ENCODE data around the gene NOL9. TPM values are rescaled to one million over a fixed set of nuclear protein-coding genes. Genes with fewer than 3 reads are reported as not detected.

NOL9 gene
- polyA plus RNA-seq, 1 donor: 12.6 TPM

DNA sequence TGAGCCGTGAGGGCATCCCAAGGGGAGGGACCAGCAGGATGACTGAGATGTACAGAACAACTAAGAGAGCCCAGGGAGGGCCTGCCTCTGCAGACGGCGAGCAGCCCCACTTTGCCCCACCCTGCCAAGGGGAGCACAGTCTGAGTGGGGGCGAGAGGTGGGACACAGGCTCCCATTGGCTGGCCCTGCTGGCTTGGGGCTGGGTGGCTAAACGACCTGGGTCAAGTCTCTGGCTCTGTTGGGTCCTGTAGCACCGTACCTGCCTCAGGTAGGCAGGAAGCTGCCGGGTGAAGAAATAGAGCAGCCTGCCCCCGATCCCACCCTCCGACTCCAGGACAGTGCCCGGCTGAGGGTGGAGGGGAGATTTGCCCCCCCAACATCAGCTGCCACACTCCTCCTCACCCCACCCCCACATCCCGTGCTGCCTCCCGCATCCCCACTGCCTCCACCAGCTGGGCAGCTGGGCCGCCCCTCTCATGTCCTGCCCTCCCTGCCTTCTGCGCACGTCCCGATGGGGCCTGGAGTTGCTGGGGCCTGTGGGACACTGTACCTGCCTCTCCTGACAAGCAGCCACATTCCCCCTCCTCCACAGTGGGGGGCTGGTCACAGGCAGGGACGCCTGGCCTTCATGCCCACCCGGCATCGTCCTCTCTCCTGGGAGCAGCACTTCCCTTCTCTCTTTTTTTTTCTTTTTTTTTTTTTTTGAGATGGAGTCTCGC, 50.3 kb downstream of the NOL9 start:
- H3K27me3 ChIP-seq (ENCODE audit: control insufficient read depth, insufficient read depth, low read length): peaks cover 5% of the 10 kb centered on the region
- no peak for DNase-seq

DNA sequence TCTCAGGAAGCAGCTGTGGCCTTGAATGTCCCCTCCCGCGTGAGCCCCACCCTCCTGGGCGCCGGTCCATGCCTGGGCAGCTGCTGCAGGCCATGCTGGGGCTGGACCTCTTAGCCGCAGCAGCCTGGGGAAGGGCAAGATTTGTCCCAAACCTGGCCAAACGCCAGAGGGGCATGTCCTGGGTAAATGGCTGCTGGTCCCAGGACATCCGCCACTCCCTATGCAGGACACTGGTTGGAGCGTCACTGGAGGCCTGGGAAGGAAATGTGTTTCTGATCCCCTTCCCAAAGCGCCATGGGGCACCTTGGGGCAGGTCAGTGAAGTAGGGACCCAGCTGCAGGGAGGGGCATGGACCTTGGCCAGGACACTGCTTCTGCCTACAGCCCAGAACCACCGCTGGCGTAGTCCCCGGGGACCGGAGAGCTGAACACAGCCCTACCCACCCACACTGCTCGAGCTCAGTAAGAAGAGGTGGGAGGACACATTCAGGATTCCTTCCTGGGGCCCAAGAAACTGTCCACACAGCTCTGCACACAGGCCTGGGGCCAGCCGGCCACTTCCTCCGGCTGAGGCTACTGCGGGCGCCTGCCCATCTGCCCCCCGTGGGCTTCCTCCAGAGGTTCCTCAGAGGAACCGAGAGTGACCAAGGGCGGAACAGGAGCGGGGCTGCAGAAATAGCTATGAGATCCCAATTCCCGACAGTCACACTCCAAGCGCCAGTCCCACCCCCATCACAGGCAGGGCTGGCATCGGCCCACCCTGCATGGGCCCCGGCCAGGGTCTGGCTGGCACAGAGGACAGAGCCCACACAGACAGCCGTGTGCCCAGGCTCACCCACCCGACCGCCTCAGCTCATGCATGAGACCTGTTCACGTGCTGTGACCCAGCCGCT, 52.1 kb downstream of the NOL9 start:
- WGBS (ENCODE audit: insufficient coverage, low lambda C conversion rate): no CpG with 5 or more reads among the region's 31 CpGs
- H3K4me1 ChIP-seq (ENCODE audit: control insufficient read depth, insufficient read depth, low read length): peaks cover 5% of the 10 kb centered on the region
- no peak overlapping the region for H3K27ac ChIP-seq (ENCODE audit: low read length)
- no peak overlapping the region for H3K4me3 ChIP-seq (ENCODE audit: low read length)
- H3K36me3 ChIP-seq (ENCODE audit: control insufficient read depth, insufficient read depth, low read length): no peaks in the 10 kb centered on the region
- H3K9me3 ChIP-seq (ENCODE audit: control insufficient read depth, low read depth, low read length): no peaks in the 10 kb centered on the region
- DNase-seq: no peak
- H3K27me3 ChIP-seq (ENCODE audit: control insufficient read depth, insufficient read depth, low read length): peaks cover 20% of the 10 kb centered on the region

More for the DNA sequence above, 50.3 kb downstream of the NOL9 start:
- Histone ChIP-seq H3K4me1 (ENCODE audit: control insufficient read depth, insufficient read depth, low read length) (no peaks in the 10 kb centered on the region), H3K36me3 (ENCODE audit: control insufficient read depth, insufficient read depth, low read length) (no peaks in the 10 kb centered on the region), H3K9me3 (ENCODE audit: control insufficient read depth, low read depth, low read length) (no peaks in the 10 kb centered on the region), H3K27ac (ENCODE audit: low read length) (no peak overlapping the region), H3K4me3 (ENCODE audit: low read length) (no peak overlapping the region)
- WGBS (ENCODE audit: insufficient coverage, low lambda C conversion rate): no CpG with 5 or more reads among the region's 20 CpGs

DNA sequence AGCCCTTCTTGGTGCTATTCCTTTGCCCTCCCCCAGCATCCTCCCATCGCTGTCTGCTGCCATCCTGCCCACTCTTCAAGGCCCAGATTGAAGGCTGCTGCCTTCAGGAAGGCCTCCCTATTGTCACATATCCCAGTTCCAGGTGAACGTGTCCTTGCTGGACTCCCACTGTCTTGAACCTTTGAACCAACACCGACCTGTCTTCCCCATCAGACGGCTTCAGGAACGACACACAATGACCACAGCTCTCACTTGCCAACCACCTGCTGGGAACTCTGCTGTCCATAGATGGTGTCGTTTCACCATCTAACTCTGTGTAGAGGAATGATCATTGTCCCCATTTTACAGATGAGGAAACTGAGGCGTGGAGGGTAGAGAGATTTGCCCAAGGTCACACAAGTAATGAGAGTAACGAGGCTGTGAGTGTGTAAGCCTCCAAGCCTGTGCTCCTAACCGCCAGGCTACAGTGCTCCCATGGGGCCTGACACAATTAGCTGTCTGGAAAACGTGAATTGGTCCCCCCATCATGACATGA, 53.0 kb downstream of the NOL9 start:
- DNase-seq: no peak
- WGBS (ENCODE audit: insufficient coverage, low lambda C conversion rate): no CpG with 5 or more reads among the region's 10 CpGs
- H3K9me3 ChIP-seq (ENCODE audit: control insufficient read depth, low read depth, low read length): no peaks in the 10 kb centered on the region
- H3K27ac ChIP-seq (ENCODE audit: low read length): no peak overlapping the region
- H3K36me3 ChIP-seq (ENCODE audit: control insufficient read depth, insufficient read depth, low read length): no peaks in the 10 kb centered on the region
- H3K4me3 ChIP-seq (ENCODE audit: low read length): no peak overlapping the region
- H3K27me3 ChIP-seq (ENCODE audit: control insufficient read depth, insufficient read depth, low read length): peaks cover 26% of the 10 kb centered on the region
- H3K4me1 ChIP-seq (ENCODE audit: control insufficient read depth, insufficient read depth, low read length): peaks cover 9% of the 10 kb centered on the region

DNA sequence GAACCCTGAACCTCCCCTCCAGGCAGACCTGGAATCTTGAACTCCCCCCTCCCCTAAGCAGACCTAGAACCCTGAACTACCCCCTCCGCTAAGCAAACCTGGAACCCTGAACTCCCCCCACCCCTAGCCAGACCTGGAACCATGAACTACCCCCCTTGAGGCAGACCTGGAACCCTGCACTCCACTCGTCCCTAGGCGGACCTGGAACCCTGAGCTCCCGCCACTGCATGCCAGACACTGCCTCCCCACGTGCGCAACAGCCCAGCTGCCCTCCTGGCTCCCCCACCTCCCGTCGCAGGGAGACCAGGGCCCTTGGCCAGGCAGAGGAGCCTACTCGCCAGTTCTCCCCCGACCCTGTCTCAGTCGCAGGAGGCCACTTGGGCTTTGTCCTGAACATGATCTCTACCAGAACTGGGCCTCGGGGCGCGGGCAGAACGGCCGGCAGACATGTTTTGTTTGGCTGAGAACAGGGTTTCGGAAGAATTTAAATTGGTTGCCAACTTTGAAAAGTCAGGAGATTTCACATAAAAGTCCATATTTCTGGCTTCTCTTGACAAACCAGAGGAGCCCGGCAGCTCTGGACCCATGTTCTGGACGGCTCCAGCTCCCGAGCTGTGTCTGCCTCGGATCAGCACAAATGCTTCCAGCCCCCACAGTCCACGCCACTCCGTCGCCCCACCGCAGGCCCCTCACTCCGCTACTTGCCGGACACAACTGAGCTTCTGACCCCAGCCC, 53.6 kb downstream of the NOL9 start:
- no peaks in the 10 kb centered on the region for H3K9me3 ChIP-seq (ENCODE audit: control insufficient read depth, low read depth, low read length)
- H3K27me3 ChIP-seq (ENCODE audit: control insufficient read depth, insufficient read depth, low read length): peaks cover 26% of the 10 kb centered on the region
- DNase-seq: no peak
- no peak overlapping the region for H3K4me3 ChIP-seq (ENCODE audit: low read length)
- no peaks in the 10 kb centered on the region for H3K36me3 ChIP-seq (ENCODE audit: control insufficient read depth, insufficient read depth, low read length)
- peaks cover 9% of the 10 kb centered on the region for H3K4me1 ChIP-seq (ENCODE audit: control insufficient read depth, insufficient read depth, low read length)
- no peak overlapping the region for H3K27ac ChIP-seq (ENCODE audit: low read length)
- WGBS (ENCODE audit: insufficient coverage, low lambda C conversion rate): no CpG with 5 or more reads among the region's 27 CpGs

- H3K4me1 ChIP-seq (ENCODE audit: control insufficient read depth, insufficient read depth, low read length): peaks cover 9% of the 10 kb centered on the region
- peaks cover 26% of the 10 kb centered on the region for H3K27me3 ChIP-seq (ENCODE audit: control insufficient read depth, insufficient read depth, low read length)
- H3K36me3 ChIP-seq (ENCODE audit: control insufficient read depth, insufficient read depth, low read length): no peaks in the 10 kb centered on the region
- DNase-seq: no peak
- no peak overlapping the region for H3K27ac ChIP-seq (ENCODE audit: low read length)
- H3K4me3 ChIP-seq (ENCODE audit: low read length): no peak overlapping the region
- H3K9me3 ChIP-seq (ENCODE audit: control insufficient read depth, low read depth, low read length): no peaks in the 10 kb centered on the region
- WGBS (ENCODE audit: insufficient coverage, low lambda C conversion rate): no CpG with 5 or more reads among the region's 4 CpGs
These were observed 55.0 kb downstream of the NOL9 start for GRCh38 chr1:6499296-6499695.

DNA sequence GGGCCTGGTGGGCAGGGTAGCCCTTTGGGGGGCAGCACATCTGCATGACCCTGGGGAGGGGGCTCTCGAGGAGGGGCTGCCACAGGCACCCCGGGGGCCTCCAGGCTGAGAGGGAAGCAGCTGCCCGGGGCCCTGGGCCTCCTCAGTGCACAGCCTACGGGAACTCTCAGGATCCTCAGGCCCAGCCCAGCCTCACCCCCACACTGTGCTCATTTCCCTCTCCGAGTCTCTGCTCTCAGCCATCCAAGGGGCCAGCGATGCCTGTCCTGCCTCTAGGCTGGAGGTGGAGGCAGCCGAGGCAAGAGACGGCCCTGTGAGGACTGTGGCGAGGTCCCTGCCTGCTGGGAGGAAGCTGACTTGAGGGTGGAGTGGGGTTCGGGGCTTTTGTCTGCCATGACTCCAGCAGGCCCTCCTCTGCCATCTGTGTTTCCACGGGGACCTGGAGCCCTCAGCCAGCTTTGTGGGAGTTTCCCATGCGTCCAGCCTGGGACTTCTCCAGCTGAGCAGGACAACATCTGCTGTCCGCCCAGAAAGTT, 55.7 kb downstream of the NOL9 start:
- H3K27ac ChIP-seq (ENCODE audit: low read length): no peak overlapping the region
- no peak overlapping the region for H3K4me3 ChIP-seq (ENCODE audit: low read length)
- H3K27me3 ChIP-seq (ENCODE audit: control insufficient read depth, insufficient read depth, low read length): peaks cover 26% of the 10 kb centered on the region
- H3K4me1 ChIP-seq (ENCODE audit: control insufficient read depth, insufficient read depth, low read length): peaks cover 9% of the 10 kb centered on the region
- no peak for DNase-seq
- H3K9me3 ChIP-seq (ENCODE audit: control insufficient read depth, low read depth, low read length): no peaks in the 10 kb centered on the region
- H3K36me3 ChIP-seq (ENCODE audit: control insufficient read depth, insufficient read depth, low read length): no peaks in the 10 kb centered on the region
- WGBS (ENCODE audit: insufficient coverage, low lambda C conversion rate): no CpG with 5 or more reads among the region's 13 CpGs

GRCh38 chr1:6497867-6498575, 56.3 kb downstream of the NOL9 start:
- Histone ChIP-seq H3K36me3 (ENCODE audit: control insufficient read depth, insufficient read depth, low read length) (no peaks in the 10 kb centered on the region), H3K4me3 (ENCODE audit: low read length) (peak overlapping the region; percentile 48), H3K27me3 (ENCODE audit: control insufficient read depth, insufficient read depth, low read length) (peaks cover 26% of the 10 kb centered on the region), H3K27ac (ENCODE audit: low read length) (no peak overlapping the region), H3K9me3 (ENCODE audit: control insufficient read depth, low read depth, low read length) (no peaks in the 10 kb centered on the region), H3K4me1 (ENCODE audit: control insufficient read depth, insufficient read depth, low read length) (peaks cover 9% of the 10 kb centered on the region)
- 21% methylated on average over 5 of the region's 20 CpGs for WGBS (ENCODE audit: insufficient coverage, low lambda C conversion rate)
- DNase-seq: no peak

- peak in 1 of 2 donors; percentile 55 for DNase-seq
- H3K27ac ChIP-seq (ENCODE audit: low read length): no peak overlapping the region
- H3K4me1 ChIP-seq (ENCODE audit: control insufficient read depth, insufficient read depth, low read length): peaks cover 9% of the 10 kb centered on the region
- H3K9me3 ChIP-seq (ENCODE audit: control insufficient read depth, low read depth, low read length): no peaks in the 10 kb centered on the region
- no CpG with 5 or more reads among the region's 74 CpGs for WGBS (ENCODE audit: insufficient coverage, low lambda C conversion rate)
- no peaks in the 10 kb centered on the region for H3K36me3 ChIP-seq (ENCODE audit: control insufficient read depth, insufficient read depth, low read length)
- H3K27me3 ChIP-seq (ENCODE audit: control insufficient read depth, insufficient read depth, low read length): peaks cover 26% of the 10 kb centered on the region
- peak overlapping the region; percentile 48 for H3K4me3 ChIP-seq (ENCODE audit: low read length)
These were observed 57.0 kb downstream of the NOL9 start for GRCh38 chr1:6497215-6497866.

GRCh38 chr1:6496890-6497214, 57.5 kb downstream of the NOL9 start:
- H3K27me3 ChIP-seq (ENCODE audit: control insufficient read depth, insufficient read depth, low read length): peaks cover 26% of the 10 kb centered on the region
- H3K4me1 ChIP-seq (ENCODE audit: control insufficient read depth, insufficient read depth, low read length): peaks cover 12% of the 10 kb centered on the region
- H3K36me3 ChIP-seq (ENCODE audit: control insufficient read depth, insufficient read depth, low read length): no peaks in the 10 kb centered on the region
- H3K9me3 ChIP-seq (ENCODE audit: control insufficient read depth, low read depth, low read length): no peaks in the 10 kb centered on the region
- peak overlapping the region; percentile 35 for H3K4me3 ChIP-seq (ENCODE audit: low read length)
- no peak overlapping the region for H3K27ac ChIP-seq (ENCODE audit: low read length)
- no peak for DNase-seq
- WGBS (ENCODE audit: insufficient coverage, low lambda C conversion rate): no CpG with 5 or more reads among the region's 21 CpGs
